GM19023 (cell line): ENCODE data around the gene NME1.

Source experiments
- ATAC-seq: cut with Tn5 transposase; IDR thresholded peaks from one replicate; pipeline ENCODE4 v1.9.1; 2021; ENCODE audit warnings: mild to moderate bottlenecking, moderate library complexity; ENCODE audit not compliant: unreplicated experiment

Gene NME1

GRCh38 chr17:51188271-51188833 lies 35.0 kb downstream of the NME1 start:
- no peak for ATAC-seq

- no peak for ATAC-seq
Measured at GRCh38 chr17:51189162-51189561, 35.8 kb downstream of the NME1 start.

GRCh38 chr17:51189628-51190027 lies 36.3 kb downstream of the NME1 start:
- ATAC-seq, result no peak

GRCh38 chr17:51191895-51192294 lies 38.5 kb downstream of the NME1 start:
- no peak for ATAC-seq

- no peak for ATAC-seq
Measured at GRCh38 chr17:51197754-51198153, 44.4 kb downstream of the NME1 start.

- no peak for ATAC-seq
Measured at GRCh38 chr17:51200295-51200694, 46.9 kb downstream of the NME1 start.

GRCh38 chr17:51200846-51201245 lies 47.5 kb downstream of the NME1 start:
- ATAC-seq, result no peak

GRCh38 chr17:51203838-51204237 lies 50.5 kb downstream of the NME1 start:
- no peak for ATAC-seq
